ENCODE results near the gene HAX1. TPM values are rescaled to one million over a fixed set of nuclear protein-coding genes. Genes with fewer than 3 reads are reported as not detected.
"Not testable (repeated sequence)": the region's sequence is repeated elsewhere in the genome, so short reads cannot be mapped to it uniquely, and the experiment has no call there.

The HAX1 gene
- total RNA-seq, 1 experiment from 2014 or later: 129 TPM

GRCh38 chr1:154304664-154305337 lies 32.4 kb downstream of the HAX1 start:
- intact Hi-C loops (cut with micrococcal nuclease; ENCODE audit: unreplicated experiment): no loop called here
- Mint-ChIP-seq H3K27me3 (ENCODE audit: unreplicated experiment) (peaks cover 18% of the 10 kb centered on the region), H3K27ac (ENCODE audit: unreplicated experiment) (no peak overlapping the region), H3K9me3 (ENCODE audit: low read depth, unreplicated experiment) (no peaks in the 10 kb centered on the region), H3K4me3 (ENCODE audit: low read depth, unreplicated experiment) (no peak overlapping the region), H3K36me3 (ENCODE audit: insufficient read depth, unreplicated experiment) (no peaks in the 10 kb centered on the region), H3K4me1 (ENCODE audit: low read depth, unreplicated experiment) (no peaks in the 10 kb centered on the region)
- TF ChIP-seq CTCF (IDR thresholded peaks at IDR 0.05; ENCODE audit: unreplicated experiment): no peak
- DNase-seq: no peak
- CTCF ChIA-PET: interaction anchor here (0.6 kb wide), 1 partner anchor 8 kb away, joined by 3 read pairs; no protein-coding TSS in a partner anchor
- no TSS peak for BruUV-seq (replicated peaks)

- DNase-seq: no peak
- no TSS peak for BruUV-seq (replicated peaks)
- no peak overlapping the region for H3K4me3 Mint-ChIP-seq (ENCODE audit: low read depth, unreplicated experiment)
- no peaks in the 10 kb centered on the region for H3K4me1 Mint-ChIP-seq (ENCODE audit: low read depth, unreplicated experiment)
- intact Hi-C loops (cut with micrococcal nuclease; ENCODE audit: unreplicated experiment): no loop called here
- TF ChIP-seq CTCF (IDR thresholded peaks at IDR 0.05; ENCODE audit: unreplicated experiment): no peak
- no peak overlapping the region for H3K27ac Mint-ChIP-seq (ENCODE audit: unreplicated experiment)
- CTCF ChIA-PET: interaction anchor here (0.5 to 0.6 kb wide), 2 partner anchors 306 to 334 kb away, joined by 3 to 6 read pairs; no protein-coding TSS in a partner anchor
- H3K36me3 Mint-ChIP-seq (ENCODE audit: insufficient read depth, unreplicated experiment): no peaks in the 10 kb centered on the region
- H3K9me3 Mint-ChIP-seq (ENCODE audit: low read depth, unreplicated experiment): no peaks in the 10 kb centered on the region
- H3K27me3 Mint-ChIP-seq (ENCODE audit: unreplicated experiment): peaks cover 18% of the 10 kb centered on the region
These were observed 33.7 kb downstream of the HAX1 start for GRCh38 chr1:154306151-154306550.

GRCh38 chr1:154307670-154308270 lies 35.3 kb downstream of the HAX1 start:
- H3K27ac Mint-ChIP-seq (ENCODE audit: unreplicated experiment); H3K4me3 Mint-ChIP-seq (ENCODE audit: low read depth, unreplicated experiment); H3K9me3 Mint-ChIP-seq (ENCODE audit: low read depth, unreplicated experiment); DNase-seq; CTCF ChIA-PET; H3K4me1 Mint-ChIP-seq (ENCODE audit: low read depth, unreplicated experiment); intact Hi-C loops (cut with micrococcal nuclease; ENCODE audit: unreplicated experiment); H3K36me3 Mint-ChIP-seq (ENCODE audit: insufficient read depth, unreplicated experiment); BruUV-seq (replicated peaks): not testable (repeated sequence)
- H3K27me3 Mint-ChIP-seq (ENCODE audit: unreplicated experiment): peaks cover 30% of the 10 kb centered on the region

GRCh38 chr1:154309136-154309535 lies 36.7 kb downstream of the HAX1 start:
- H3K36me3 Mint-ChIP-seq (ENCODE audit: insufficient read depth, unreplicated experiment); DNase-seq; H3K4me1 Mint-ChIP-seq (ENCODE audit: low read depth, unreplicated experiment): not testable (repeated sequence)

GRCh38 chr1:154312229-154313065 lies 40.0 kb downstream of the HAX1 start:
- CTCF ChIA-PET, DNase-seq: not testable (repeated sequence)

More at GRCh38 chr1:154309136-154309535, 36.7 kb downstream of the HAX1 start:
- H3K27ac Mint-ChIP-seq (ENCODE audit: unreplicated experiment); CTCF ChIA-PET; H3K4me3 Mint-ChIP-seq (ENCODE audit: low read depth, unreplicated experiment); BruUV-seq (replicated peaks); H3K9me3 Mint-ChIP-seq (ENCODE audit: low read depth, unreplicated experiment); intact Hi-C loops (cut with micrococcal nuclease; ENCODE audit: unreplicated experiment): not testable (repeated sequence)
- H3K27me3 Mint-ChIP-seq (ENCODE audit: unreplicated experiment): peaks cover 43% of the 10 kb centered on the region

More at GRCh38 chr1:154312229-154313065, 40.0 kb downstream of the HAX1 start:
- BruUV-seq (replicated peaks); H3K4me3 Mint-ChIP-seq (ENCODE audit: low read depth, unreplicated experiment); H3K4me1 Mint-ChIP-seq (ENCODE audit: low read depth, unreplicated experiment); H3K9me3 Mint-ChIP-seq (ENCODE audit: low read depth, unreplicated experiment); intact Hi-C loops (cut with micrococcal nuclease; ENCODE audit: unreplicated experiment); H3K36me3 Mint-ChIP-seq (ENCODE audit: insufficient read depth, unreplicated experiment); H3K27ac Mint-ChIP-seq (ENCODE audit: unreplicated experiment): not testable (repeated sequence)
- peaks cover 39% of the 10 kb centered on the region for H3K27me3 Mint-ChIP-seq (ENCODE audit: unreplicated experiment)
